Cardiac fibroblast (primary cell): ENCODE measurements around the gene ME3.
"Not testable (repeated sequence)": the region's sequence is repeated elsewhere in the genome, so short reads cannot be mapped to it uniquely, and the experiment has no call there.

Experiments used
- DNase-seq, 2 donors: peaks; one replicate each; pipeline versions ENCODE4 v3.0.0 to v3.0.0-alpha.2; 2010; ENCODE audit warnings: low read depth in 2 of 2
- H3K4me3 ChIP-seq, 2 donors: replicated peaks in 1 of 2; 1 replicate in 1 of 2; 2 replicates in 1 of 2; pipeline ENCODE4 v1.5.1; 2011; ENCODE audit warnings: low read depth in 2 of 2, low read length in 2 of 2, mild to moderate bottlenecking in 2 of 2, moderate library complexity in 1 of 2
- CTCF ChIP-seq: IDR thresholded peaks from one replicate; pipeline ENCODE4 v1.5.1; 2011; ENCODE audit warnings: low read depth, mild to moderate bottlenecking, low read length, inconsistent platforms

ME3 gene

GRCh38 chr11:86623041-86623621 lies 49.3 kb downstream of the ME3 start:
- H3K4me3 ChIP-seq = no peak overlapping the region
- no peak for DNase-seq
- TF ChIP-seq CTCF = no peak

DNA sequence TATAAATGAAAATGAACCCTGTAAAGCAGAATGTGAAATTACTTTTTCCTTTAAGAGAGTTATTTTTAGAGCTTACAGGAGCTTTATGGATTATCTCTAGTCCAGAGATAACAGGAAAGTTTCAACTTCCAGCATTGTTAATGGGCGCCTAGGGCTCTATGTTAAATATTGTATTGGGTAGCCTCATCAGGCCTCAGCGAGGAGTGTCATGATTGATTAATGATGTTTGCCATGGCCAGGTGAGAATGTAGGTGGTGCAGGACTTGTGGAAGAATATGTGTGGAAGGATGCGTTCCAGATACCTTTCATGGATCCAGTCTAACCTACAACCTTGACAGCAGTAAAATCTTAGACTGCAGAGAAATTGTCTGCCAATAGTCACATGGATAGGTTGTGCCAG lies 50.6 kb downstream of the ME3 start:
- no peak for DNase-seq
- no peak overlapping the region for H3K4me3 ChIP-seq
- TF ChIP-seq CTCF = no peak

DNA sequence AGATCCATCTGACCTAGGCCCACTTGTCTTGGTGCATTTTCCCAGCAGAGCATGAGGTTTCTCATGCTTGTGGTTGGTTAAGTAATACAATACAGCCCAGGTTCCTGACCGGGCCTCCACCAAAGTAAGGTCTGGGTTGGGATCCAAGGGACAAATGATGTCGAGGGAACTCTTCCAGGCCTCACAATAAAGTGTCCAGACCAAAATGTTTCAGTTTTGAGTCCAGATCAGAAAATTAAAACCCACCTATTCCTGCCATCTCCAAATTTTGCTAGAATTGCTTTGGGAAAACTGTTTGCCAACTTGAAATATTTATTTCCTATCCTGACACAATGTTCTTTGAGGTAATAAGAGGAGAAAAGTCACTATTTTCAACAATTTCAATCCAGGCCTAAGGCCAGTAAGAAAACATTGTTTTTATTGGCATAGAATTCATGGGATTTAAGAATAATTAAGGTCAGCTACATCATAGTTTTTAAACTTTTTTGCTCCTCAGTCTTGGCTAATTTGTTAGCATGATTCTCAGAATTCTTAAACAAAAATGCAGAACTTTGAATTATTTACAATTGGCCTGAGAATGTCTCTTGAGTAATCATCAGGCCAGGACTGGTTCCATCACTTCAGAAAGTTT lies 51.4 kb downstream of the ME3 start:
- no peak for TF ChIP-seq CTCF
- DNase-seq = peak; percentile 84 to 88
- no peak overlapping the region for H3K4me3 ChIP-seq

GRCh38 chr11:86619428-86619827 lies 53.0 kb downstream of the ME3 start:
- DNase-seq, H3K4me3 ChIP-seq: not testable (repeated sequence)

- no peak overlapping the region for H3K4me3 ChIP-seq
- no peak for TF ChIP-seq CTCF
- DNase-seq = no peak
These were observed 54.9 kb downstream of the ME3 start for GRCh38 chr11:86617502-86617901.

GRCh38 chr11:86615487-86615886 lies 56.9 kb downstream of the ME3 start:
- no peak for TF ChIP-seq CTCF
- no peak overlapping the region for H3K4me3 ChIP-seq
- no peak for DNase-seq

DNA sequence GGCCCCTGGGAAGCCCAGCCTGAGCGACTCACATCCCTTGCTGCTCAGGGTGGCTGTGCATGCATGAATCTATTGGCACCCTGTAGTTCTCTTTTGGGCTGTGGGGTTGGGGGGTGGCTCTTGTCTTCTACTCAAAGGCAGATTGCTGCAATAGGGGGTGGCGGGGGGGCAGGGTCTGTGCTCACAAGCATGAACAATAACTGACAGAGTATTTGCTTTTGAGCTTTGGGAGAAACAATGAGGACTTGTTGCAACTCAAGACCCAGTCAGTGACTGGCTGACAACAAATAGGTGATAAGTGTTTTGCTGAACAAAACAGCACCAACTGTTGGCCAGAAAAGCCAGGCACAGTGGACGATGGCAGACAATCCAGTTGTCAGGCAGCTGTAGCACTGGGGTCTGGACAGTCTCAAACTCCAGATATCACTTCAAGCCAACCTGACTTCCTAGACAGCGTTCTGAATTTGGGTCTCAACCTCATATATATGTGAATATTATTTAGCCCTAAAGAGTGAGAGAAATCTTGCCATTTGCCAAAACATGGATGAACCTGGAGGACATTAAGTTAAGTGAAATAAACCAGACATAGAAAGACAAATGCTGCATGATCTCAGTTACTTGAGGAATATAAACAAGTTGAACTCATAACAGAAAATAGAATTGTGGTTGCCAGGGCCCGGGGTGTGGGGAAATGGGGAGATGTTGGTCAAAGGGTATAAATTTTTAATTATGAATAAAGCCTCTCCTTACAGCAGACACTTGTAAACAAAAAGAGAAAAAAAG lies 61.7 kb downstream of the ME3 start:
- peak in 1 of 2 donors; percentile 46 for DNase-seq
- no peak for TF ChIP-seq CTCF
- no peak overlapping the region for H3K4me3 ChIP-seq
